ENCODE results near the gene ALPL. TPM values are rescaled to one million over a fixed set of nuclear protein-coding genes. Genes with fewer than 3 reads are reported as not detected.

ALPL gene
- total and polyA plus RNA-seq, 9 donors: 1.2 to 9.2 (median 3.8) TPM

DNA sequence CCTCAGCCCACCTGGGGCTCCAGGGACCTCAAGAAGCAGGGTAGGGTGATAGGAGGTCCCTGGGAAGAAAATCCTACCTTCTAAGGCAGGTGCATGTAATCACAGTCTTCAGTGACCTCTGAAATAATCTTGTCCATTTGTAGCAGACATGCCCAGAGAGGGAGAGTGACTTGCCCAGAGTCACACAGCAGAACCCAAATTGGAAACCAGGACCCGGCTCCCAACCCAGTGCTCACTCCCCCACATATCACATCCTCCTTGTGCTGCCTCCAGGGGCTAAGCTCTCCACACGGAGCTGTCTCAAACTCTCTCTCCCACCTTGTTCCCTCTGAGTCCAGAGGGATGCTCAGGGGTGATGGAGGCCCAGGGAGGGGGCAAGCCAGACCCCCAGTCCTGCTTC, 87.4 kb downstream of the ALPL start:
- no peaks in the 10 kb centered on the region for H3K27me3 ChIP-seq
- 64 to 73% (median 66%) methylated on average over 2 of the region's 2 CpGs for WGBS, 3 donors
- intact Hi-C loops (cut with DNase I): loop anchor here in 1 of 4 donors (10.0 kb wide), 1 partner anchor 212 kb away; no protein-coding TSS in a partner anchor

DNA sequence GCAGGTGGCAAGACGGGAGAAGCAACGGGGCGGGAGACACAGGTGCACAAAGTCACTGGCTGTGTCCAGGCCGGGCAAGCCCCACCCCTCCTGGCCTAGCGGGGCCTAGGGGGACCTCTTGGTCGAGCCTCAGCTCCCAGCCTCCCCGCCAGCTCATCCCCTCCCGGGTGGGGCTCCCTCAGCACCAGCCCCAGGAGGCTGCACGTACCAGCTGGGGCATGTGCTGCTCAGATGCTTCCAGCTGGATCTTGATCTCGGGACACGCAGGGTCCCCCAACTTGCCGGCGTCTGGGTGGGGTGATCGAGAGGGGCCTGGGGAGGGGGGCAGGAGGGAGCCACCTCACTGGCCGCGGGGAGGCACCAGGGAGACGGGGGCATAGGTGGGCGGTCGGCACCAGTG, 88.5 kb downstream of the ALPL start:
- 82 to 87% (median 87%) methylated on average over 16 to 19 of the region's 19 CpGs for WGBS, 3 donors
- H3K4me3 ChIP-seq: no peak overlapping the region
- DNase-seq: no peak
- H3K9me3 ChIP-seq: no peaks in the 10 kb centered on the region
- H3K27me3 ChIP-seq: no peaks in the 10 kb centered on the region
- no peaks in the 10 kb centered on the region for H3K36me3 ChIP-seq
- TF ChIP-seq POLR2A (IDR thresholded peaks at IDR 0.05) (no peak), EP300 (IDR thresholded peaks at IDR 0.05) (no peak)
- TF ChIP-seq, protein P1, sequence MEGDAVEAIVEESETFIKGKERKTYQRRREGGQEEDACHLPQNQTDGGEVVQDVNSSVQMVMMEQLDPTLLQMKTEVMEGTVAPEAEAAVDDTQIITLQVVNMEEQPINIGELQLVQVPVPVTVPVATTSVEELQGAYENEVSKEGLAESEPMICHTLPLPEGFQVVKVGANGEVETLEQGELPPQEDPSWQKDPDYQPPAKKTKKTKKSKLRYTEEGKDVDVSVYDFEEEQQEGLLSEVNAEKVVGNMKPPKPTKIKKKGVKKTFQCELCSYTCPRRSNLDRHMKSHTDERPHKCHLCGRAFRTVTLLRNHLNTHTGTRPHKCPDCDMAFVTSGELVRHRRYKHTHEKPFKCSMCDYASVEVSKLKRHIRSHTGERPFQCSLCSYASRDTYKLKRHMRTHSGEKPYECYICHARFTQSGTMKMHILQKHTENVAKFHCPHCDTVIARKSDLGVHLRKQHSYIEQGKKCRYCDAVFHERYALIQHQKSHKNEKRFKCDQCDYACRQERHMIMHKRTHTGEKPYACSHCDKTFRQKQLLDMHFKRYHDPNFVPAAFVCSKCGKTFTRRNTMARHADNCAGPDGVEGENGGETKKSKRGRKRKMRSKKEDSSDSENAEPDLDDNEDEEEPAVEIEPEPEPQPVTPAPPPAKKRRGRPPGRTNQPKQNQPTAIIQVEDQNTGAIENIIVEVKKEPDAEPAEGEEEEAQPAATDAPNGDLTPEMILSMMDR (IDR thresholded peaks at IDR 0.05): no peak
- intact Hi-C loops (cut with DNase I): loop anchor here in 1 of 4 donors (10.0 kb wide), 1 partner anchor 213 kb away; no protein-coding TSS in a partner anchor
- H3K4me1 ChIP-seq (ENCODE audit: insufficient read depth): no peaks in the 10 kb centered on the region
- H3K27ac ChIP-seq: no peak overlapping the region

More for the DNA sequence above, 87.4 kb downstream of the ALPL start:
- TF ChIP-seq, protein P1 (IDR thresholded peaks at IDR 0.05): no peak
- no peak for TF ChIP-seq EP300 (IDR thresholded peaks at IDR 0.05)
- no peak for TF ChIP-seq POLR2A (IDR thresholded peaks at IDR 0.05)
- Histone ChIP-seq H3K9me3 (no peaks in the 10 kb centered on the region), H3K27ac (no peak overlapping the region), H3K36me3 (no peaks in the 10 kb centered on the region), H3K4me1 (ENCODE audit: insufficient read depth) (no peaks in the 10 kb centered on the region), H3K4me3 (no peak overlapping the region)
- no peak for DNase-seq

- no peaks in the 10 kb centered on the region for H3K36me3 ChIP-seq
- TF ChIP-seq POLR2A (IDR thresholded peaks at IDR 0.05): no peak
- no peak for TF ChIP-seq EP300 (IDR thresholded peaks at IDR 0.05)
- TF ChIP-seq, protein P1 (IDR thresholded peaks at IDR 0.05): no peak
- DNase-seq: no peak
- intact Hi-C loops (cut with DNase I): loop anchor here in 1 of 4 donors (10.0 kb wide), 1 partner anchor 214 kb away; no protein-coding TSS in a partner anchor
- H3K9me3 ChIP-seq: no peaks in the 10 kb centered on the region
- no peaks in the 10 kb centered on the region for H3K4me1 ChIP-seq (ENCODE audit: insufficient read depth)
- no peak overlapping the region for H3K4me3 ChIP-seq
- no peak overlapping the region for H3K27ac ChIP-seq
- WGBS, 3 donors: 77 to 87% (median 79%) methylated on average over 7 of the region's 7 CpGs
- H3K27me3 ChIP-seq: no peaks in the 10 kb centered on the region
Observed at GRCh38 chr1:21598417-21598816, 89.2 kb downstream of the ALPL start.

DNA sequence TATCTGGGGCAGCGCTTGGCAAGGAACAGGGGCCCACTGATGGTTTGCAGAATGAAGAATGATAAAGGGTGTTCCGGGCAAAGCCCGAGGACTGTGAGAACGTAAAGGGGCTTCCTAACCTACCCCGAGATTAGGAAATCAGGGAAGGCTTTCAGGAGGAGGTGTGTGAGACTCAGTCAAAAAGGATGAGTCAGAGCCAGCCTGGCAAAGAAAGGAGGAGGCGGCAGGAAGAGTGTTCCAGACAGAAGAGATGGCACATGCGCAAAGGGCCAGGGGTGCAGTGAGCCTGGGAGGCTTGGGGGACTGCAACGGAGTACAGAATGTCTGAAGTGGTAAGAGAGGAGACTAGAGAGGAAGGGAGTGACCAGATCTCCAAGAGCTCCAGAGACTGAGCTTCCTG, 89.7 kb downstream of the ALPL start:
- 80 to 82% (median 81%) methylated on average over 8 of the region's 8 CpGs for WGBS, 3 donors

More for the DNA sequence above, 89.7 kb downstream of the ALPL start:
- Histone ChIP-seq H3K4me1 (ENCODE audit: insufficient read depth) (no peaks in the 10 kb centered on the region), H3K36me3 (no peaks in the 10 kb centered on the region), H3K27ac (no peak overlapping the region), H3K4me3 (no peak overlapping the region), H3K9me3 (no peaks in the 10 kb centered on the region), H3K27me3 (no peaks in the 10 kb centered on the region)
- TF ChIP-seq, protein P1 (IDR thresholded peaks at IDR 0.05): no peak
- TF ChIP-seq POLR2A (IDR thresholded peaks at IDR 0.05) (no peak), EP300 (IDR thresholded peaks at IDR 0.05) (no peak)
- intact Hi-C loops (cut with DNase I): loop anchor here in 1 of 4 donors (10.0 kb wide), 1 partner anchor 214 kb away; no protein-coding TSS in a partner anchor
- DNase-seq: no peak

All from ovary (tissue), 9 donors.